ENCODE data around the gene SPATA31D1.

- no peak for TF ChIP-seq CTCF (IDR thresholded peaks at IDR 0.05; ENCODE audit: extremely low read depth in 1 of 2, insufficient read depth in 1 of 2, low read depth in 1 of 2, low read length in 2 of 2)
- no peak for TF ChIP-seq POLR2A (IDR thresholded peaks at IDR 0.05; ENCODE audit: low read depth, low read length)
- no peak for TF ChIP-seq POLR2AphosphoS5 (IDR thresholded peaks at IDR 0.05; ENCODE audit: insufficient read depth, low read depth, low read length)
- TF ChIP-seq EZH2 (IDR thresholded peaks at IDR 0.05; ENCODE audit: borderline replicate concordance, low read depth, low read length, severe bottlenecking) = no peak
These were observed 5.1 kb downstream of the SPATA31D1 start for GRCh38 chr9:81993656-81994055.

Measured in endothelial cell of umbilical vein (primary cell).